ENCODE results near the gene KIRREL3. TPM values are rescaled to one million over a fixed set of nuclear protein-coding genes. Genes with fewer than 3 reads are reported as not detected.

The KIRREL3 gene
- total and polyA plus RNA-seq, 4 donors: 0.02 to 0.71 (median 0.15) TPM; not detected in 1

GRCh38 chr11:126591966-126592489 lies 408.5 kb downstream of the KIRREL3 start:
- DNase-seq: no peak
- WGBS, 2 donors: 92 to 93% methylated on average over 6 of the region's 6 CpGs
- H3K27ac ChIP-seq (ENCODE audit: low read depth in 1 of 2, low read length in 1 of 2): no peak overlapping the region
- no peaks in the 10 kb centered on the region for H3K27me3 ChIP-seq (ENCODE audit: control insufficient read depth in 3 of 3, insufficient read depth in 3 of 3, low read length in 2 of 3)
- no peaks in the 10 kb centered on the region for H3K36me3 ChIP-seq (ENCODE audit: control insufficient read depth in 4 of 4, insufficient read depth in 4 of 4, low read length in 4 of 4)
- H3K4me3 ChIP-seq: no peak overlapping the region
- no peak for ATAC-seq (ENCODE audit: insufficient read depth, low FRiP score)
- peaks cover 0 to 16% (median 2%) of the 10 kb centered on the region in 5 donors for H3K4me1 ChIP-seq (ENCODE audit: control insufficient read depth in 5 of 5, insufficient read depth in 5 of 5, low read length in 5 of 5)
- H3K9me3 ChIP-seq (ENCODE audit: control insufficient read depth in 4 of 4, insufficient read depth in 3 of 4, low read length in 3 of 4): no peaks in the 10 kb centered on the region
- no peak for TF ChIP-seq CTCF (IDR thresholded peaks at IDR 0.05; ENCODE audit: control extremely low read depth, extremely low read depth)
- H3K9ac ChIP-seq (ENCODE audit: insufficient read depth in 1 of 2, low read length in 2 of 2): no peak overlapping the region

DNA sequence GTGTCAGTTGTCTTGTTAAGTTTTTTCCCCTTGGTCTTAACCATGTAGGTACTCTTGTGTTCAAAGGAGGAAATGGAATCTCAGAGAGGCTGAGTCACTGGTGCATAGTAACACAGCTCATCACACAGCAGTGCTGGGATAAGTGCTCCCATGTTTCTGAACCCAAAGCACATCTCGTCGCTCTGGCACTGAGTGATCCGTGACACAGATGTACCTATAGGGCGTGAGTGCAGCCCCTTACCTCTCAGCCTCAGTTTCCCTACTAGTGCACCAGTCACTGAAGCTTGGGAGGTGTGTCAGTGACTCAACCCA lies 411.1 kb downstream of the KIRREL3 start:
- WGBS, 2 donors: 86 to 95% methylated on average over 4 of the region's 4 CpGs
- ATAC-seq (ENCODE audit: insufficient read depth, low FRiP score) (no peak), DNase-seq (no peak)
- no peak overlapping the region for H3K27ac ChIP-seq (ENCODE audit: low read depth in 1 of 2, low read length in 1 of 2)
- no peak for TF ChIP-seq CTCF (IDR thresholded peaks at IDR 0.05; ENCODE audit: control extremely low read depth, extremely low read depth)
- H3K4me3 ChIP-seq: no peak overlapping the region
- H3K9ac ChIP-seq (ENCODE audit: insufficient read depth in 1 of 2, low read length in 2 of 2): no peak overlapping the region
- no peaks in the 10 kb centered on the region for H3K9me3 ChIP-seq (ENCODE audit: control insufficient read depth in 4 of 4, insufficient read depth in 3 of 4, low read length in 3 of 4)
- H3K4me1 ChIP-seq (ENCODE audit: control insufficient read depth in 5 of 5, insufficient read depth in 5 of 5, low read length in 5 of 5): peaks cover 0 to 14% (median 5%) of the 10 kb centered on the region in 5 donors
- no peaks in the 10 kb centered on the region for H3K27me3 ChIP-seq (ENCODE audit: control insufficient read depth in 3 of 3, insufficient read depth in 3 of 3, low read length in 2 of 3)
- no peaks in the 10 kb centered on the region for H3K36me3 ChIP-seq (ENCODE audit: control insufficient read depth in 4 of 4, insufficient read depth in 4 of 4, low read length in 4 of 4)

GRCh38 chr11:126588630-126589491 lies 411.7 kb downstream of the KIRREL3 start:
- Histone ChIP-seq H3K4me1 (ENCODE audit: control insufficient read depth in 5 of 5, insufficient read depth in 5 of 5, low read length in 5 of 5) (peaks cover 0 to 10% (median 5%) of the 10 kb centered on the region in 5 donors), H3K27ac (ENCODE audit: low read depth in 1 of 2, low read length in 1 of 2) (no peak overlapping the region), H3K9me3 (ENCODE audit: control insufficient read depth in 4 of 4, insufficient read depth in 3 of 4, low read length in 3 of 4) (no peaks in the 10 kb centered on the region), H3K9ac (ENCODE audit: insufficient read depth in 1 of 2, low read length in 2 of 2) (no peak overlapping the region), H3K4me3 (no peak overlapping the region), H3K27me3 (ENCODE audit: control insufficient read depth in 3 of 3, insufficient read depth in 3 of 3, low read length in 2 of 3) (no peaks in the 10 kb centered on the region), H3K36me3 (ENCODE audit: control insufficient read depth in 4 of 4, insufficient read depth in 4 of 4, low read length in 4 of 4) (no peaks in the 10 kb centered on the region)
- DNase-seq: no peak
- 67 to 79% methylated on average over 16 of the region's 16 CpGs for WGBS, 2 donors
- no peak for TF ChIP-seq CTCF (IDR thresholded peaks at IDR 0.05; ENCODE audit: control extremely low read depth, extremely low read depth)
- no peak for ATAC-seq (ENCODE audit: insufficient read depth, low FRiP score)
